ENCODE results near the gene CHGA.

GRCh38 chr14:92937051-92937937 lies 14.3 kb downstream of the CHGA start:
- TF ChIP-seq CTCF (IDR thresholded peaks at IDR 0.05): no peak
- TF ChIP-seq POLR2A (IDR thresholded peaks at IDR 0.05): no peak

Data from Peyer's patch (tissue), 4 donors.